Esophagus muscularis mucosa (tissue), 4 donors: ENCODE results near the gene NUP85.

ENCODE experiments used
- EP300 ChIP-seq: sonication (generic); formaldehyde crosslinking; IDR thresholded peaks from one replicate; pipeline ENCODE4 v1.6.1; 2017; ENCODE audit warnings: antibody characterized with exemption
- POLR2A ChIP-seq: fragments of 450-650 bp; IDR thresholded peaks from one replicate; pipeline ENCODE4 v1.6.1; 2017; ENCODE audit warnings: antibody characterized with exemption, moderate library complexity, mild to moderate bottlenecking, low read depth
- TF ChIP-seq, protein P1 (sequence below), 3 experiments: fragments of 200-600 bp in 2 of 3; fragments of 450-650 bp in 1 of 3; sonication (generic) in 2 of 3; IDR thresholded peaks; one replicate each; pipeline ENCODE4 v1.5.1; 2017 to 2019; ENCODE audit warnings: antibody characterized with exemption in 3 of 3, mild to moderate bottlenecking in 2 of 3, moderate library complexity in 1 of 3

DNA sequence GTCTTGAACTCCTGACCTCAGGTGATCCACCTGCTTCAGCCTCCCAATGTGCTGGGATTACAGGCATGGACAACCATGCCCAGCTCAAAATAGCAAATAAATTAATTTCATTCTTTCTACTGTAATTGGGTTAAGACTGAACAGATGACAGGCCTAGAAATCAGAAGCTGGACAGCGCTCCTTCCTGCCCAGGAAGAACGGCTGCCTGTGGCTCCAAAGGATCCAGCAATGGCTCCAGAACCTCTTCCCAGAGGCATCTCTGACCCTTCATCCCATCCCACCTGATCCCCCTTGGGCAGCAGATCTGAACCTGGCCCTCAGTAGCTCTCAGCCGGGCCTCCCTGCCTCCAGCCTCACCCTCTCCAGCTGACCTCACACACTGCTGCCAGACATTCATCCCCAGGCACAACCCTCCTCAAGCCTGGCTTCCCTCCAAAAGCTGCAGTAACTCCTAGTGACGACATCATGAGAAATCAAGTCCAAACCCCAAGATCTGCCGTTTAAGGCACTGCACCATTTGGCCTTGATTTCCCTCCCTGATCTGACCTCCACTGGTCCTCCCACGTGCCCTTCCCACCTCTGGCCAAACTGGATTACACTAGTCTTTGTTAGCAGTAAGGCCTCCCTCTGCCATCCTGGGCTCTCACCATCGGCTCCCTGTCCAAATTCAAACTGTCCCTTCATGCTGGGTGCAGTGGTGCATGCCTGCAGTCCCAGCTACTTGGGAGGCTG, 68.7 kb downstream of the NUP85 start:
- TF ChIP-seq, protein P1, sequence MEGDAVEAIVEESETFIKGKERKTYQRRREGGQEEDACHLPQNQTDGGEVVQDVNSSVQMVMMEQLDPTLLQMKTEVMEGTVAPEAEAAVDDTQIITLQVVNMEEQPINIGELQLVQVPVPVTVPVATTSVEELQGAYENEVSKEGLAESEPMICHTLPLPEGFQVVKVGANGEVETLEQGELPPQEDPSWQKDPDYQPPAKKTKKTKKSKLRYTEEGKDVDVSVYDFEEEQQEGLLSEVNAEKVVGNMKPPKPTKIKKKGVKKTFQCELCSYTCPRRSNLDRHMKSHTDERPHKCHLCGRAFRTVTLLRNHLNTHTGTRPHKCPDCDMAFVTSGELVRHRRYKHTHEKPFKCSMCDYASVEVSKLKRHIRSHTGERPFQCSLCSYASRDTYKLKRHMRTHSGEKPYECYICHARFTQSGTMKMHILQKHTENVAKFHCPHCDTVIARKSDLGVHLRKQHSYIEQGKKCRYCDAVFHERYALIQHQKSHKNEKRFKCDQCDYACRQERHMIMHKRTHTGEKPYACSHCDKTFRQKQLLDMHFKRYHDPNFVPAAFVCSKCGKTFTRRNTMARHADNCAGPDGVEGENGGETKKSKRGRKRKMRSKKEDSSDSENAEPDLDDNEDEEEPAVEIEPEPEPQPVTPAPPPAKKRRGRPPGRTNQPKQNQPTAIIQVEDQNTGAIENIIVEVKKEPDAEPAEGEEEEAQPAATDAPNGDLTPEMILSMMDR (IDR thresholded peaks at IDR 0.05) = no peak
- TF ChIP-seq EP300 (no peak), POLR2A (no peak)
